HG02938 (cell line): Measurements from ENCODE around the gene SORL1-AS1.

Experiments
- ATAC-seq: cut with Tn5 transposase; IDR thresholded peaks from one replicate; pipeline ENCODE4 v1.9.1; 2021; ENCODE audit warnings: mild to moderate bottlenecking, moderate library complexity; ENCODE audit not compliant: unreplicated experiment

Gene SORL1-AS1

DNA sequence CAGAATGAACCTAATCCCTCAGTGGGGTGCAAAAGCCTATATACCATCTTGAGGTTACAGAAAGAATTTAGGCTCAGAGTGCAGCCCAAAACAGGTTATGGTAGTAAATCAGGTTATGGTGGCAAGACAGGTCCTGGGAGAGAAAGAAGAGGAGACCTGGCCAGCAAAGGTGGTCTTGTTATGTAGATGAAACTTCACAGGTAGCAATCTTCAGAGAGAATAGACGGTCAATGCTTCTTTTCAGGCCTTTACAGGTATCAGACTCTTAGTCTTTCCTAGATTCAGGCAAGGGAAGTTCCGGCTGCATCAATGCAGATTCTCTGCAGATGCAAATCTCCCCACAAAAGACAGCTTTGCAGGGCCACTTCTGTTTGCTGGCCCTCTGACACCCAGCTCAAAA is 46.5 kb downstream of the SORL1-AS1 start:
- no peak for ATAC-seq

- ATAC-seq, result no peak
Measured at GRCh38 chr11:121405646-121406045, 47.1 kb downstream of the SORL1-AS1 start.

GRCh38 chr11:121394785-121395184 is 58.0 kb downstream of the SORL1-AS1 start:
- ATAC-seq, result no peak

- no peak for ATAC-seq
Measured at GRCh38 chr11:121393855-121394254, 58.9 kb downstream of the SORL1-AS1 start.

DNA sequence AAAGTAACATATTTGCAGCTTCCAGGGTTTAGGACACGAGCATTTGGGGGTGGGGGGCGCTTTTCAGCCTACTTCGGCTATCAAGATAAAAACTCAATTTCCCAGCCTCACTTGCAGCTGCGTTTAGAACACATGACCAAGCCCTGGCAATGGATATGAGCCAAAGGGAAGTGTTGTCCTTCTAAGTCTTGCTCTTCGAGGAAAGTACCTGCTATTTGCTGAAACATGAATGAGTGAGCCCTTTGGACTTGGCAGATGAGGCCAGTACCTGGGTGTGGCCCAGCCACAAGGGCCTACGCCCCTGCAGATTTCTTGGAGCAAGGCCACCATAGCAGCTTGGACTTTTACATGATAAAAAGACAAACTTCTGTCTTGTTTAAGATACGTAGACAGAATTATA is 60.9 kb downstream of the SORL1-AS1 start:
- no peak for ATAC-seq

- ATAC-seq, result no peak
Measured at GRCh38 chr11:121389651-121390050, 63.1 kb downstream of the SORL1-AS1 start.
